GM19395 (cell line): ENCODE measurements around the gene CRK.
"Not testable (repeated sequence)": the region's sequence is repeated elsewhere in the genome, so short reads cannot be mapped to it uniquely, and the experiment has no call there.

ENCODE experiments used
- ATAC-seq: cut with Tn5 transposase; IDR thresholded peaks from one replicate; pipeline ENCODE4 v1.9.1; 2021; ENCODE audit warnings: mild to moderate bottlenecking, moderate library complexity; ENCODE audit not compliant: unreplicated experiment

CRK gene

GRCh38 chr17:1390432-1391367 is 65.3 kb downstream of the CRK start:
- ATAC-seq, result no peak

- ATAC-seq, result not testable (repeated sequence)
Measured at GRCh38 chr17:1387490-1388227, 68.4 kb downstream of the CRK start.

- not testable (repeated sequence) for ATAC-seq
Measured at GRCh38 chr17:1386675-1387190, 69.3 kb downstream of the CRK start.

- ATAC-seq, result no peak
Measured at GRCh38 chr17:1386265-1386664, 69.8 kb downstream of the CRK start.

GRCh38 chr17:1385861-1386260 is 70.2 kb downstream of the CRK start:
- ATAC-seq, result no peak

- ATAC-seq, result no peak
Measured at GRCh38 chr17:1384905-1385435, 71.1 kb downstream of the CRK start.

- ATAC-seq, result no peak
Measured at GRCh38 chr17:1379930-1380313, 76.1 kb downstream of the CRK start.

- no peak for ATAC-seq
Measured at GRCh38 chr17:1379208-1379929, 76.7 kb downstream of the CRK start.

GRCh38 chr17:1378476-1378860 is 77.6 kb downstream of the CRK start:
- not testable (repeated sequence) for ATAC-seq

- ATAC-seq, result no peak
Measured at GRCh38 chr17:1377334-1377733, 78.7 kb downstream of the CRK start.

GRCh38 chr17:1376061-1376460 is 80.0 kb downstream of the CRK start:
- ATAC-seq, result no peak

GRCh38 chr17:1375615-1376014 is 80.4 kb downstream of the CRK start:
- no peak for ATAC-seq

- ATAC-seq, result no peak
Measured at GRCh38 chr17:1374431-1375177, 81.4 kb downstream of the CRK start.

- ATAC-seq, result no peak
Measured at GRCh38 chr17:1373707-1374237, 82.3 kb downstream of the CRK start.

GRCh38 chr17:1372618-1373017 is 83.4 kb downstream of the CRK start:
- no peak for ATAC-seq

GRCh38 chr17:1371893-1372590 is 84.0 kb downstream of the CRK start:
- no peak for ATAC-seq
